Measurements from ENCODE around the gene DENND2A.

DNA sequence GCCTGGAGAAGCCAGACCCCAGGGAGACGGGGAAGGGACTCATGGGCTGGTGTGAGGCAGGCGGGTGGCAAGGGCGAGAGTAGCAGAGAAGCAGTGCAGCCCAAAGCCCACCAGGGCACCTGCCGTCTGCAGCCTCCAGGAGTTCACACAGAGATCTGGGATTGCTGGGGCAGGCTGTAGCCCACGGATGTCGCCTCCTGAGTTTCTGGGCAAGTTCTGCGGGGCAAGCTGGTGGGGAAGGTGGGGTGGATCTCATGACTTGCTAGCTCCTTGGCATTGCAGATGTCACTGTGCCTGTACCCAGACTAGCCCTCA, 38.2 kb upstream of the DENND2A start:
- TF ChIP-seq POLR2A (IDR thresholded peaks at IDR 0.05) (no peak), CTCF (IDR thresholded peaks at IDR 0.05) (no peak)

All from thyroid gland (tissue), 4 donors.